Activated CD4-positive, CD25-positive, alpha-beta regulatory T cell treated with anti-CD3 and anti-CD28 coated beads, Interleukin-2, amount 50 U/mL, for 16 hours (primary cell): ENCODE measurements around the gene STX1A.
"Not testable (repeated sequence)": the region's sequence is repeated elsewhere in the genome, so short reads cannot be mapped to it uniquely, and the experiment has no call there.

Experiments used
- DNase-seq: peaks from one replicate; pipeline ENCODE4 v3.0.0-alpha.2; 2020; ENCODE audit warnings: low read depth, low spot score

The STX1A gene

DNA sequence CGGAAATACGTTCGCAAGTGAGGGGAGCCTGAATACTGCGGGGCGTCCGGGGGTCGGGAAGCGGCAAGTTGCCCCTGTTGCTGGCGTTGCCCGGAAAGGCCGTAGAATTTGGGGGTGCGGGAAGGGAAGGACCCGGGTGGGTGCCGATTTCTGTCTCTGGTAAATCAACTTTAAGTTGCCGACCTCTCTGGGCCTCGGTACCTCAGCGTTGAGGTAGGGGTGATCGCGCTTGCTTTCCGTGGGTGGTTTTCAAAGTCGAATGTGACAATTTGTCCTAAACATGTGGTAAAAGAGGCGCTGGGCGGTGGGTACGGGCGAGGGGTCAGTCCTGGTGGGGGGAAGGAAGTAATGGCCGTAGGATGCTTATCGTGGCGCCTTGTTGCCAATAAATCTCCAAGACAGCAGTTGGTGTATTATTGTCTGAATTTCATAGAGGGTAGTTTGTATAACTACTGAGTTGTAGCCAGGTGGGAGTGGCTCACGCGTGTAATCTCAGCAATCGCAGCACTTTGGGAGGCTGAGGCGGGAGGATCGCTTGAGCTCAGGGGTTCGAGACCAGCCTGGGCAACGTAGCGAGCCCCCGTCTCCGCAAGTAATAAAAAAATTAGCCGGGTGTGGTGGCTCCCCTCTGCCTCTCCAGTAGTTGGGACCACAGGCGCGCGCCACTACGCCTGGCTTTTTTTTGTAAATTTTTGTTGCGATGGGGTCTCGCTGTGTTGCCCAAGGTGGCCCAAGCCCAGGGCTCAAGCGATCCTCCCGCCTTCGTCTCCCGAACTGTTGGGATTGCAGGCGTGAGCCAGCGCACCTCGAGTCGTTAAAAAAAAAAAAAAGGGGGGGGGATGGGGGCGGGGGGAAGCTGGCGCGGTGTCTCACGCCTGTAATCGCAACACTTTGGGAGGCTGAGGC is 35.4 kb downstream of the STX1A start:
- no peak for DNase-seq

DNA sequence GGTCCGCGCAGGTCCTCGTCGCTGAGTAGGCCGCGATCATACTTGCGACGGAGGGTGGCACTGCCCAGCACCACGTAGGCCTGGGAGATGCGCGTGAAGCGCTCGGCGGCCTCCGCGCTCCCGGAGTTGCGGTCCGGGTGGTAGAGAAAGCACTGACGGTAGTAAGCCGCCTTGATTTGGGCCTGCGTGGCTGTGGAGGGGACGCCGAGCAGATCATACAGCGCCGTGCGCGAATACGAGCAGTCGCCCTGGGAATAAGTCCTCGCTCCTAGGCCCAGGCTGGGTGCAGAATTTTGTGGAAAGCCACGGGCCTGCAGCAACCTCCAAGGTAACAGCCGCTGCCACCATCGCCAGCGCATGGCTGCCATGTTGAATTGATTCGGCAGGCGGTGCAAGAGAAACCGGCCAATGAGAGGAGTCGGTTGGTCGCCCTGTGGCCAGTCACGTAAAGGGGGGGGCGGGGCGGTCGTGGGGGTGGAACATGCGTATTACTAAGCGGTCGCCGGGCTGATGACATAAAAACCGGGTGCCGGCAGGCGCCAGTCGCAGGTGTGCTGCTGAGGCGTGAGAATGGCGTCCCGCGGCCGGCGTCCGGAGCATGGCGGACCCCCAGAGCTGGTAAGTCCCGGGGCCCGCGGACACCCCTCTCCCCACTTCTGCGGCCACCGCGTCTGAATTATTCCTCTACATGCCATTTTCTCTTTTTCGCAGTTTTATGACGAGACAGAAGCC is 36.2 kb downstream of the STX1A start, which contains the start of the genes BUD23 and DNAJC30:
TSS of gene BUD23 (plus strand) at position 542 of the 732 bp plus-strand sequence. CDS start at position 571, 29 bp downstream.
TSS of gene DNAJC30 (minus strand) at position 398 of the 732 bp plus-strand sequence. CDS start at position 368, 30 bp downstream.
- DNase-seq: peak; percentile 94

DNA sequence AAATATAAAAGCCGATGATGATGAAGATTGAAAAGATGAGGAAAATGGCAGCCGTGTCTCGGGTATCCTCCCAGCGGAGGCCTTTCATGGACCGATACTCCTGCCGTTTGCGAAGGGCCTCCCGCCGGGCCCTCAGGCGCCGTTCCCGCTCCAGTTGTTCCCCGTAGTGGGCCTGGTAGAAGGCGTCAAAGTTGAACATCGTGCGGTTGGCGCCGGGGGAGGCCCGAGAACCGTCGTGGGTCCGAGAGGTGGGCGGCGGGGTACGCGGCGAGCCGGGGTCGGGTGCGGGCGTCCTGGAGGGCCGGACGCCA is 36.8 kb downstream of the STX1A start:
- DNase-seq: no peak

DNA sequence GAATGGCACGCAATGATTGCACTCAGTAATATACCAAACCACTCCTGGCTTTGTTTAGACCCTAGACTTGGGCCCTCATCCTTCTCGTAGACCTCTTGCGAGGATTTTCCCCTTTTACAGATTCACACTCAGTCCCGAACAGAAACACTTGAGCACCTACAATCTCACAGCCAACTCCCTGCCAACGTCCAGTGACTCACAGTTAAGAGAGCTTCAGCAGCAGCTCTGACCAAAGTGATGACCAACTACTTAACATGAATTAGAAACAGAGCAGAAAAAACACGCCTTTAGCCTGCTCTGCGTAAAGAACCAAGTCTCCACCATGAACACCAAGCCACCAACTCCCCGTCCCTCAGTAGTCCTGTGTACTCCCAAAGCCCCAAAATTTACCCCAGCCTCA is 38.4 kb downstream of the STX1A start:
- no peak for DNase-seq

DNA sequence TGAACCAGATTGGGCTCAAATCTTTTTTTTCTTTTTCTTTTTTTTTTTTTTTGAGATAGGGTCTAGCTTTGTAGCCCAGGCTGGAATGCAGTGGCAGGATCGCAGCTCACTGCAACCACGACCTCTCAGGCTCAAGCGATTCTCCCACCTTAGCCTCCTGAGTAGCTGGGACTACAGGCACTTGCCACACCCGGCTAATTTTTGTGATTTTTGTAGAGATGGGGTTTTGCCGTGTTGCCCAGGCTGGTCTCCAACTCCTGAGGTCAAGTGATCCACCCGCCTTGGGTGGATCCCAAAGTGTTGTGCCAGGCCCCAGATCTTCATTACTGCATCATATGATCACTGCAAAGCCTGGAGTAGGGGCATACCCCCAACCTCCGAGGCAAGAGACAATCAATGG is 39.0 kb downstream of the STX1A start:
- no peak for DNase-seq

DNA sequence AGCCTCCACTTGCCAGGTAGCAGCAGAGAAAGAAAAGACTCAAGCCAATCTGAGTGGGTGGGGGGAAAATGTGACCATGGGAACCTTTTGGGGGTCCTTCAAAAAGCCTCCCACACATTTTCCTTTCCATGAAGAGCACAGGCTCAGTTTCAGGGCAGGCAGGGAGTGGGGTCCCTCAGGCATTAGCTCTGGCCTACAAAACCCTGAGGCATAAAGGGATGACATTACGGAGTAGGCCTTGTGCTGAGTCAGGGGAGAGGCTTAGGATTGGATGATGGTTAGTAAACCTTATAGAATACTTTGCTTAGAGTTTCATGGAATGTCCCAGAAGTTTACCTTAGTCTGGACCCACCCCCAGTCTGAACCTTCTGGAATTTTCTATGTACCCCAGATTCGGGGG is 39.8 kb downstream of the STX1A start:
- no peak for DNase-seq

DNA sequence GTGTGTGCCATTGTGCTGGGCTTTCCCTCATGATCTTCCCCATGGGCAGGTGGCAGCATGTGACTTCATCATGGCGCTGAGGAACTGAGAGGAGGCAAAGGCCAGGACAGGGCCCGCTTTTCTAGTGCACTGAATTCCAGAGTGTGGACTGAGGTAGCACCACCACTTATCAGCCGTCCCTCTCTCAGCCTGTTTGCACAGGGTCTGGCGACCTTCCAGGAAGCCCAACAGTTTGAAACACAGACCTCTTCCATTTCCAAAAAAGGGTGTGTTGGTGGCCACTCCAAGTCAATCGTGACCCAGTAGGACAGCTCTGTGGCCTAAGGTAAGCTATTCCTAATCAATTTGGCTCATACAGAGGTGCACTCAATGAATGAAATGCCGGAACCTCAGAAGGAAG is 40.6 kb downstream of the STX1A start:
- DNase-seq: no peak

DNA sequence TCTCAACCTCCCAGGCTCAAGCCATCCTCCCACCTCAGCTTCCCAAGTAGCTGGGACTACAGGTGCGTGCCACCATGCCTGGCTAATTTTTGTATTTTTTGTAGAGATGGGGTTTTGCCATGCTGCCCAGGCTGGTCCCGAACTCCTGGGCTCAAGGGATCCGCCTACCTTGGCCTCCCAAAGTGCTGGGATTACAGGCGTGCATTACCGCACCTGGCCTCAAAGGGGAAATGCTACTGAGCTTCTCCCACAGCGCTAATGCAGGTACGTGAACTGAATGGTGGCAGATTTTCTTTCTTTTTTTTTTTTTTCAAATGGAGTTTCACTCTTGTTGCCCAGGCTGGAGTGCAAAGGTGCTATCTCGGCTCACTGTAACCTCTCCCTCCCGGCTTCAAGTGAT is 43.4 kb downstream of the STX1A start:
- not testable (repeated sequence) for DNase-seq

DNA sequence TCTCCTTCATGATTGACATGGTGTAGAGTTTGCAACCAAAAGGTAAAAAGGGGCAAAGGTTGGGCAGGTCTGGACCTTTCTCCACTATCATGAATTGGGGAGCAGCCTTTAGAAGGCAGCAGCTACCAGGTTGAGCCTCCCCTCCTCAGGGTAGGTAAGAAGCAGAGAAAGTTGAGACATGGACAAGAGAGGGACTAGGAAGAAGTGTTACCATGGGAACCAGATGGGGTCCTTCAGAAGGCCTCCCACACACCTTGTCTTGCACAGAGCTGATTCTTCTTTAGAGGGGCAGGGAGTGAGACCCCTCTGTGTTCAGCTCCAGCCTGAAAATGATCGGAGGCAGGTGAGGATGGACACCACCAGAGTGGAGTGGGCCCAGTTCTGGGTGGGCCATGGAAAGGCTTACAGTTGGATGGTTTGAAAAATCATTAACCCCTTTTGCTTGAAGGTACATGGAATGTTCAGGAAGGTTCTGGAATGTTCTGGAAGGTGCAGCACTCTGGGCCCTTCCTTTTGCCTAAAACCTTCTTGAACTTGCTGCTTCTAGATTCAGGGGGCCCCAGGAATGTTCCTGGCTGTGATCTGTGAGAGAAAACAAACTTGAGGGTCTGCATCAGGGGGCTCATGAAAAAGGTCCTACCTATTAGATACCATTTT is 44.9 kb downstream of the STX1A start:
- DNase-seq: no peak

DNA sequence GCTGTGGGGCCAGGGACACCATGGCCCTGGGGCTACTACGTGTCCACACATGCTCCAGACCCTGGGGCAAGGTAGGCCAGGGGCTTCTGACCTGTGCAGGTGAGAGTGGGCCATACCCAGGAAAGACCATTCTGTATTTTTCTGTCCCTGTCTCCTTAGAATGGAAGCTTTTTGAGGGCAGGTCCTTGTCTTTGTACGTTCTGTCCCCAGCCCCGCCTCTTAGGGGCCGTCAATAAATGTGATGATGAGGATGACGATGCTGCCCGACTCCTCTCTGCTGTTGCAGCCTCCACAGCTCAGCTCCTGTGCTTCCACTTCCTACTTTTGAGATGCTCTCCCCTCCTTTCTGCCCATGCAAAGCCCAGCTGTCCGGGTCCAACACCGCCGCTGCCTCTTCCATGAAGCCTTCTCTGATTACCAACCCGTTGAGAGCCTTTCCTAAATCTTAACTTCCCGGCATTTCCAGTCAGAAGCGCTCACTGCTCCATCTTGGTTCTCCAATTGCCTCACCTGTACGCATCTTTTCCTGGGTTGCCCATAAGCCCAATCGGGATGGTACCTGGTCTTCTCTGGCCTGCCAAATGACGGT is 47.5 kb downstream of the STX1A start:
- no peak for DNase-seq

DNA sequence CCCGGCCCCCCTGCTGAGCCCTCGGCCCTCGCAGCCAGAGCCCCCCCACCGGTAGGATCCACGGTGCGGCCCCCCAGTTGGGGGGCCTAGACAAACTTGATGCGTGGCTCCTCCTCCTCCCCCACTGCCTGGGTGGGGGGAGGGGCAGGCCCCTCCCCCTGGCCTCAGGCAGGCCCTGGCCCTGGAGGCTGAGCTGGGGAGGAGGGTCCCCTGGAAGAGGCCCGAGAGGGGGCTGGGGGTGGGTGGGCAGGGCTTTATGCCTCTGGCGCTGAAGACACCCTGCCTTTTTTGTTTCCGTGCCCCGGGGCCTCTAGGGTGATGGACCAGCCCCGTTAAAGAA is 48.2 kb downstream of the STX1A start:
- no peak for DNase-seq

DNA sequence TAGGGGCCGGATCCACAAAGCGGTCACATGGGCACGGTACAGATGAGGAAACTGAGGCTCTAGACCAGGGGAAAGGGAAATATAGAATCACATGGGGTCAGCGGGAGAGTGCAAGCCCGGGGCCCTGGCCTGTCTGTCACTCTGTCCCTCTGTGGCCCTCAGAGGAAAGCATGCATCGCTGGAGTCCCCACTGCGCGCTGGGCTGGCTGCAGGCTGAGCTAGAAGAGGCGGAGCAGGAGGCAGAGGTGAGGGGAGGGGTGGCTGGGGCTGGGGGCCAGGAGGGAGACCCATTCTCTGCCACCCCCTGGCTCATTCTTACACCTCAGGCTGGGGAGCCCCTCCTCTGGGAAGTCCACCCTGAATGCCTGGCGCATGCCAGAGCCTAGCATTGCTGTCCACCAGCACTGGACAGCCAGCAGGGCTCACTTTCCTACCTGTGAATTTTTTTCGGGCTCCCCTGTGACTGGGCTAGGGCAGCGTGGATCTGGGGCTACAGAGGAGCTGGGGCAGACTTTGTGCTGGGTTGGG is 49.5 kb downstream of the STX1A start:
- no peak for DNase-seq

DNA sequence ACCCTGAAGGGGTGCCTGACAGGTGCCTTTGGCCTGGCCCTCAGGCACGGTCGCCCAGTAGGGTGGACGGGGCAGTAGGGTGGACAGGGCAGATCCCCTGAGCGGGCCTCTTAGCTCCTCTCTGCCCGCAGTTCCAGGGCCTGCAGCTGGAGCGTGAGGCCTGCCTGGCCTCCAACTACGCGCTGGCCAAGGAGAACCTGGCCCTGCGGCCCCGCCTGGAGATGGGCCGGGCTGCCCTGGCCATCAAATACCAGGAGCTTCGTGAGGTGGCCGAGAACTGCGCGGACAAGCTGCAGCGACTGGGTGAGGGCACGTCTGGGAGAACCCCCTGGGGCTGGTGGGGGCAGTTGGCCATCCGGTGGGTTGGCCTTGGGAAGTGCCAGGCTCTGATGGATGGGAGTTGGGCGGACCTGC is 50.2 kb downstream of the STX1A start:
- no peak for DNase-seq

DNA sequence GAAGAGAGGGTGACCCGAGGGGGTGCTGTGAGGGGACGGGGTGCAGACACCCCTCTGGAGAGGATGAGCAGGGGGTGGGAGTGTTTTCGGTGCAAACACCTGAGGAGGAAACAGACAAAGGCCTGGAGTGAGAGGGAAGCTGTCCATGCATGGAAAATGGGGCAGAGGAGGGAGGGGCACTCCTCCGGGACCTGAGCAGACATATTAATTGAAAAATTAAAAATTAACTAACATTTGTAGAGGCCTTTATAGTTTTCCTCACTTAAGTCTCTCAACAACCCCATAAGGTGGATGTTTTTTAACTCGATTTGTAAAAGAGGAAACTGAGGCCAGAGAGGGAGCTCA is 50.6 kb downstream of the STX1A start:
- DNase-seq: no peak

DNA sequence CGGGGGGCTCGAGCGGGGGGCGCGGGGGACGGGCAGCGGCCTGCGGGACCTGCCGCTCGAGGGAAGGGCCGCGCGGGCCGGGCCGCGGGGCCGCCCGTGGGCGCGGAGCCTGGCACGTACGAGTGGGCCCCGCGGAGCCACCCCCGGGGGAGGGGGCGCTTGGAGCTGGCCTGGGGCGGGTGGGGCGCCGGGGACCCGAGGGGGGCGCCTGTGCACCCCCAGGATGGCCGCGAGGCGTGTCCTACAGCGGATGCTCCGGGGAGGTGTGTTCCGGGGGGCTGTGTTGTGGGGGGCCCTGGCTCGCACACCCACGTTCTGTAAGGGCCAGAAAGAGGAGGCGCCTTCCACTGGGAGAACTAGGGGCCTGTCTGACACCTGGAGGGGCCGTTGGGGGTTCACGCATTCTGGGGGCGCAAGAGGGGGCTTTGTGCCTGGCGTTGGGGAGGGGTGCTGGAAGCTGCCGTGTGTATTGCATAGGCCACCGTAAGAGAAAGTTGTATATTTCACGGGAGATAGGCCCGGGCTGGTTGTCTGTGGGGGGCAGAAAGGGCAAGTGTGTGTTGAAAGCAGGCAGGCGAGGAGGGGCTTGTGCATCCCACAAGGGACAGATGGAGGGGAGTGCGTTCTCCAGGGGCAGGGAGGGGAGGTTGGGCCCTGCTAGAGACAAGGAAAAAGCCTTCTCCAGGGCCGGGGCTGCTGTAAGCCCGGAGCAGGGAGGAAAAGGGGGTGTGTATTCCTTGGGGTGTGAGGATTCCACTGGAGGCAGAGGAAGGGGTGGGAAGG is 51.2 kb downstream of the STX1A start:
- DNase-seq: no peak

DNA sequence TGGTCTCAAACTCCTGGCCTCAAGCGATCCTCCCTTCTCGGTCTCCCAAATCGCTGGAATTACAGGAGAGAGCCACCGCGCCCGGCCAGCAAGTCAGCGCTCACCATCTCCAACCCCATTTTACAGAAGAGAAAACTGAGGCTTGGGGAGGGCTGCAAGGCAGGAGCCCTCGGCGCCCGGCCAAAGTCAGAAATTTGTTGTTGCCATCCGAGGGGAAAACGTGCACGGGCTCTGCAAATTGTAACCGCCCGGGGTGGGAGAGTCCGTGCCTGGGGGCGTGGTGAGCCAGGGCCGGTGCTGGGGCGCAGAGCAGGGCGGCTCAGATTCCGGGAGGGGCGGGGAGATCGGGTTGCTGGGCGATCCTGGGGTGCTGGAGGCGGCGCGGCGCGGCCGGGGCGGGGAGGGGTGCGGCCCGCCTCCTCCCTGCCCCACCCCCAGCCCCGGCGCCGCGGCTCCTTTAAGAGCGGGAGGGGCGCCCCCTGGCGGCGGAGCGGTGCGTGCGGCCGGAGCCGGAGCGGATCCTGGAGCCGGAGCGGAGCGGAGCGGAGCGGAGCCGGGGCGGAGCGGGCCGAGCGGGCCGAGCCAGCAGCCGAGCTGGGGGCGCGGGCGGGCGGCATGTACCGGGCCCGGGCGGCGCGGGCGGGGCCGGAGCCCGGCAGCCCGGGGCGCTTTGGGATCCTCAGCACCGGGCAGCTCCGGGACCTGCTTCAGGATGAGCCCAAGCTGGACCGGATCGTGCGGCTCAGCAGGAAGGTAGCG is 51.9 kb downstream of the STX1A start, which contains the start of gene VPS37D:
TSS of gene VPS37D (plus strand) at position 488 of the 759 bp plus-strand sequence. CDS start at position 616, 128 bp downstream.
- DNase-seq: peak; percentile 88

DNA sequence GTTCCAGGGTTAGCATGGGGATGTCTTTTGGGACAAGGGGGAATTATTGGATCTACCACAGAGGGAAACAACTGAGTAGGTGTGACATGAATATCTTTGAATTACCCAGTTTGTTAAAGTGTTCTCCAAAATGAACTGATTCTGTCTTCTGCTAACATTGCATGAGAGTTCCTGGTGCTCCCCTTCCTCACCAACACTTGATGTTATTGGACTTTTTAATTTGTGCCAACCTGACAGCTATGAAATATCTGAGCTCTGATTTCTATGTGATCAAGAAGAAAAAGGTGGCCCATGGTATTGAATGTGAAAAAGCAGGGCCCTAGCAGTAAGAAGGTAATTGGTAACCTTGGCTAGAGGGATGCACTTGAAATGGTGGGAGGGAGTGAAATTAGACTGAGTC is 56.4 kb downstream of the STX1A start:
- DNase-seq: no peak

DNA sequence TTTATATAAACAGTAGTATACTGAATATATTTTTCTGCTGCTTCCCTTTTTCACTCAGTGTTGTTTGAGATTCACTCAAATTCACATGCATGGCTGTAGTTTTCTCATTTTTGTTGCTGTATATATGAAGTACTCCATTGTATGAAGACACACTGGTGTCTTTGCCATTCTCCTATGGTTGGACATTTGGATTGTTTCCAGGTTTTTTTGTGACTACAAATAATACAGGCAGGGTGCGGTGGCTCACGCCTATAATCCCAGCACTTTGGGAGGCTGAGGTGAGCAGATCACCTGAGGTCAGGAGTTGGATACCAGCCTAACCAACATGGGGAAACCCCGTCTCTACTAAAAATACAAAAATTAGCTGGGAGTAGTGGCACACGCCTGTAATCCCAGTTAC is 58.9 kb downstream of the STX1A start:
- not testable (repeated sequence) for DNase-seq

DNA sequence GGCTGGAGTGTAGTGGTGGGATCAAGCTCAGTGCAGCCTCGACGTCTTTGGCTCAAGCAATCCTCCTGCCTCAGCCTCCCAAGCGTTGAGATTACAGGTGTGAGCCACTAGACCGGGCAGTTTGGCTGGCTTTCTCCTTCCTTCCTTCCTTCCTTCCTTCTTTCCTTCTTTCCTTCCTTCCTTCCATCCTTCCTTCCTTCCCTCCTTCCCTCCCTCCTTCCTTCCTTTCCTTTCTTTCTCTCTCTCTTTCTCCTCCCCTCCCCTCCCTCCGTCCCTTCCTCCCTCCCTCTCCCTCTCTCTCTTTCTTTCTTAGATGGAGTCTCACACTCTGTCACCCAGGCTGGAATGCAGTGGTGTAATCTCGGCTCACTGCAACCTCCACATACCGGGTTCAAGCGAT is 59.5 kb downstream of the STX1A start:
- no peak for DNase-seq

DNA sequence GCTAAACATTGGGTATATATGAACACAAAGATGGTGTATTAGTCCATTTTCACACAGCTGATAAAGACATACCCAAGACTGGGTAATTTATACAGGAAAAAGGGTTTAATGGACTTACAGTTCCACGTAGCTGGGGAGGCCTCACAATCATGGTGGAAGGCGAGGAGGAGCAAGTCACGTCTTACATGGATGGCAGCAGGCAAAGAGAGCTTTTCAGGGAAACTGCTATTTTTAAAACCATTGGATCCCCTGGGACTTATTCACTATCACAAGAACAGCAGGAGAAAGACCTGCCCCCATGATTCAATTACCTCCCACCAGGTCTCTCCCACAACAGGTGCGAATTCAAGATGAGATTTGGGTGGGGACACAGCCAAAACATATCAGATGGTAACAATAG is 64.2 kb downstream of the STX1A start:
- DNase-seq: not testable (repeated sequence)
